ENCODE data around the gene ECSIT.

ECSIT gene

DNA sequence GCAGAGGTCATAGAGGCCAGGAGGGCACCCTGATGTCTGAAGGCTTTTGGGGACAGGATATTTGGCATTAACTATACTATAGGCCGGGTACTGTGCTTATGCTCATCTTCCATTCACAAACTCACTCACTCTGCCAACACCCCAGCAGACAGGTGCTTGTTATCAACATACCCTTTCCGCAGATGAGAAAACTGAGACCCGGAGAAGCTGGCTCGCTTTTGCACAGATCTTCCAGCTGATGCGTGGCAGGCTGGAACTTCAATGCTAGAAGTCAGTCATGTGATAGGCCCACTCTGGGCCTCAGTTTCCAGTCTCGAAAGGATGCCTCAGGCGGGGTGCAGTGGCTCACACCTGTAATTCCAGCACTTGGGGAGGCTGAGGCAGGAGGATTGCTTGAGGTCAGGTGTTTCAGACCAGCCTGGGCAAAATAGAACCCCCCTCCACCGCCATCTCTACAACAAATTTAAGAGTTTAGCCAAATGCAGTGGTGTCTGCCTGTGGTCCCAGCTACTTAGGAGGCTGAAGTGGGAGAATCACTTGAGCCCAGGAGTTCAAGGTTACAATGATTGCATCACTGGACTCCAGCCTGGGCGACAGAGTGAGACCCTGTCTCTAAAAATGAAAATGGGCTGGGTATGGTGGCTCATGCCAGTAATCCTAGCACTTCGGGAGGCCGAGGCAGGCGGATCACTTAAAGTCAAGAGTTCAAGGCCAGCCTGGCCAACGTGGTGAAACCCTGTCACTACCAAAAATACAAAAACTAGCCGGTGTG lies 19.2 kb upstream of the ECSIT start:
- H3K4me3 ChIP-seq (ENCODE audit: low read depth, low read length), result no peak overlapping the region
- no peak for TF ChIP-seq CTCF (IDR thresholded peaks at IDR 0.05; ENCODE audit: low read depth, low read length)

DNA sequence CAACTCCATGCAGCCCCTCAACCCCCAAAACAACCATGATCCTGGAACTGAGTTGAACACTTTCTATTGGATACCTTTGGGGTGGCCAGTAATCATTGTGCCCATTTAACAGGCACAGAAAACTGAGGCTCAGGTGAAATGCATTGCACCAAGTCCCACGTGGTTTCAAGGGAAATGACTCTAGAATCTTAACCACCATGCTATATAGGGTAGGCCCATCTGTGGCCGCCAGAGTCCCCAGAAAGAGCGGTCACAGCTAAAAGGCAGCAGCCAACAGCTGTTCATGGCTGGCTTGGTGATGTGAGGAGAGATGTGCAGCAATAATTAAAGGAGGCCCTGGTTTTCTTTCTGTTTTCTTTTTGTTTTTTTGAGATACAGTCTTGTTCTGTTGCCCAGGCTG lies 12.3 kb upstream of the ECSIT start:
- TF ChIP-seq CTCF (IDR thresholded peaks at IDR 0.05; ENCODE audit: low read depth, low read length), result no peak
- H3K4me3 ChIP-seq (ENCODE audit: low read depth, low read length), result no peak overlapping the region

DNA sequence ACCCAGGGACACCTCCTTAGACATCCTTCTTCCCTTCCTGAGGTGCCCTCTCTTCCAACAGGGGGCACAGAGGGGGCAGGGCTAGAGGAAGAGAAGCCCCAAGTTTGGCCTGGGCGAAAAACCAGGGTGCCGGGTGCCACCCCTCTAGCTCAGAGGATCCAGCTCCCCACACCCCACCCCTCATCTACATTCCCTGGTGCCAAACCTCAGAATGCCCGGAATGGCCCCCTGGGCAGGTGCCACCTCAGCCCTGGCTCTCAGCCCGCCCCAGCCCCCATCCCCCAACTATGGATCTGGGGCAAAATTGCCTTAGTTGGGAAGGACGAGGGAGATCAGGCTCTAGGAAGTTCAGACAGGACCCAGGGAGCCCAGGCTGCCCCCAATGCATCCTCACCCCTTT lies 11.7 kb upstream of the ECSIT start:
- no peak overlapping the region for H3K4me3 ChIP-seq (ENCODE audit: low read depth, low read length)
- TF ChIP-seq CTCF (IDR thresholded peaks at IDR 0.05; ENCODE audit: low read depth, low read length), result no peak

DNA sequence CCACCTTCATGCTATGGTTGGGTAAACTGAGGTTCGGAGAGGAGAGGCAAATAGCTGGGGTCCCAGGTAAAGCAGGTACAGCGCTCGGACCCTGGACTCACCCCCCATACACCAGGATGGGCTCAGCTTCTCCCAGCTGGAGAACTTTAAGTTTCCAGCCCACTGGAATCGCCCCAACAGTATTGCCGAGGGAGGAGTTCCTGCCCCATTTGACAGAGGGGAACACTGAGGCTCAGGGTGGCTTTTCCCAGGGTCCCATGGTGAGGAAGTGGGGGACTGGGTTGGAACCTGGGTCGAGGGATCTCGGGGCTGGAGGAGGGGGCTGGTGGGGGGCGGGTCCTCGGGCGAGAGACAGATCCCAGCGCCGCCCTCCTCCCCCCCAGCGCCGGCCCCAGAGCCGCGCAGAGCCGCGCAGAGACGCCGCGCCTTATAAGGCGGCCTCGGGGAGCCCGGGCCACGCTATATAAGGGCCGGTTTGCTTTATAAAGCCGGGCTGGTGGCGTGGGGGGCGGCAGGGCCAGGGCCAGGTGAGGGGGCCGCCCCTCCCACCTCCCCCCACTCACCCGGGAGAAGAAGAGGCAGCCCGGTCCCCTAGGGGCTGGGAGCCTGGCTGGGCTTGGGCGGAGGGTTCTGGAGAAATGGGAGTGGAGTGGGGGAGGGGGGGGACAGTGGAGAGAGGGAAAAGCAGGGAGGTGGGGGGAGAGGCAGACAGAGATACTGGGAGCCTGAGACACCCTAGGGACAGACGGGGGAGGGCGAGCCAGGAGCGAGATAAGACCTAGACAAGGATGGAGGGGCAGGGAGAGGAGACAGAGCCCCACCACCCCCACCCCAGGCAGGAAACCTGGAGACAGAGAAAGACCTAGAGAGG lies 10.8 kb upstream of the ECSIT start:
- H3K4me3 ChIP-seq (ENCODE audit: low read depth, low read length), result peak overlapping the region; percentile 63

DNA sequence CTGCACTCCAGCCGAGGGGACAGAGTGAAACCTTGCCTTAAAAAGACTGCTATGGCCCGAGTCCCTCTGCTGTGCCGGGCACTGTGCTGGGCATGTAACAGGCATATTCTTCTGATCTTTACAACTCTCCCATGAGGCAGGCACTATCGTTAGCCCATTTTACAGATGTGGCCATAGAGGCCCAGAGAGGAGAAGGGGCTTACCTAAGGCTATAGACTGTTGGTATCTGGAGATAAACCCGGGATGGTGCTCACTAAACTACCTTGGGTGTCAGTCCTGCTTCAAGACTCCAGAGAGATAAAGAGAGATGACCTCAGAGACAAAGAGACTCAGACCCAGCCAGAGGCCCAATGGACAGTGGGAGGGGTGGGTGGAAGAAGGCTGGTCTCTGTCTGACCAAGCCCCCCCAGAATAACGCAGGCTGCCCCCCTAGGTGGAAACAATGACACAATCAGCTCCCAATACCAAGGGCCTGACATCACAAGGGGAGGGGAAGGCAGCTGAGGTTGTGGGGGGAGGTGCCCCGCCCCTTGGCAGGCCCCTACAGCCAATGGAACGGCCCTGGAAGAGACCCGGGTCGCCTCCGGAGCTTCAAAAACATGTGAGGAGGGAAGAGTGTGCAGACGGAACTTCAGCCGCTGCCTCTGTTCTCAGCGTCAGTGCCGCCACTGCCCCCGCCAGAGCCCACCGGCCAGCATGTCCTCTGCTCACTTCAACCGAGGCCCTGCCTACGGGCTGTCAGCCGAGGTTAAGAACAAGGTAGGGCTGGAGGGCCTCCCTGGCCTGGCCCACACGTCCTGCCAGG lies 9.5 kb upstream of the ECSIT start, which contains the start of gene CNN1:
CNN1 (plus strand) TSS at position 620 of the 805 bp plus-strand sequence; CDS start at position 697, 77 bp downstream.
- peak within 1 kb of the TSS; percentile 63 for H3K4me3 ChIP-seq (ENCODE audit: low read depth, low read length)

More for the DNA sequence above, 10.8 kb upstream of the ECSIT start:
- TF ChIP-seq CTCF (IDR thresholded peaks at IDR 0.05; ENCODE audit: low read depth, low read length), result no peak

More for the DNA sequence above, 9.5 kb upstream of the ECSIT start, which contains the start of gene CNN1:
- no peak for TF ChIP-seq CTCF (IDR thresholded peaks at IDR 0.05; ENCODE audit: low read depth, low read length)

Data from WI38 (cell line).